HG03108 (cell line): ENCODE results near the gene COPS4.

Source experiments
- ATAC-seq: cut with Tn5 transposase; IDR thresholded peaks from one replicate; pipeline ENCODE4 v1.9.1; 2021; ENCODE audit warnings: moderate library complexity; ENCODE audit not compliant: unreplicated experiment

COPS4 gene

GRCh38 chr4:83115656-83116285 lies 80.8 kb downstream of the COPS4 start:
- no peak for ATAC-seq

- ATAC-seq, result no peak
Observed at GRCh38 chr4:83118869-83119268, 83.9 kb downstream of the COPS4 start.

DNA sequence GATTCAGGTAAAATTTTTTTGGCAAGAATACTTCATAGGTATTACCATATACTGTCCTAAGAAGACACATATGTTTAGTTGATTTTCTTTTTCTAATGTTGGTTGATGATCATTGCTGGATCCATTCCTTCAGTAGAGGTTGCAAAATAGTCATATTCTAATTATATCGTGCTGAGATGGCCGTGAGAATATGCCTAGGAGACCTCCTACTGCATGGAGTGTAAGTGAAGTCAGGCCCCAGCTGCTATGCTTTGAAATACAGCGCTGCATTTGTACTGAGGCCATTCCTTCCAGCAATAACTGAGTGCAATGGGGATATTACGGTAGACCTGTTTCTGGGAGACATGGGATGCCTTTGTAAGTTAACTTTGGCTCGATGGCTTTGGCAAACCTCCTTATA lies 86.3 kb downstream of the COPS4 start:
- no peak for ATAC-seq

- peak; percentile 83 for ATAC-seq
Observed at GRCh38 chr4:83124111-83124780, 89.3 kb downstream of the COPS4 start.
